Fibroblast of lung (primary cell): ENCODE results near the gene CACTIN. TPM values are rescaled to one million over a fixed set of nuclear protein-coding genes. Genes with fewer than 3 reads are reported as not detected.

Source experiments
- DNase-seq, 2 donors: peaks; one replicate each; pipeline versions ENCODE4 v3.0.0 to v3.0.0-alpha.2; 2010; ENCODE audit warnings: low read depth in 2 of 2
- H2AFZ ChIP-seq: 2 replicates; pipeline ENCODE4 v1.5.1; 2012; ENCODE audit warnings: low read length, control low read depth, inconsistent platforms
- H3K27ac ChIP-seq: 2 replicates; pipeline ENCODE4 v1.5.1; 2011; ENCODE audit warnings: low read length, control low read depth; ENCODE audit not compliant: insufficient read depth
- H3K27me3 ChIP-seq: 2 replicates; pipeline ENCODE4 v1.5.1; 2011; ENCODE audit warnings: mild to moderate bottlenecking, low read length; ENCODE audit not compliant: control insufficient read depth, insufficient read depth
- H3K36me3 ChIP-seq: 2 replicates; pipeline ENCODE4 v1.5.1; 2011; ENCODE audit warnings: low read length; ENCODE audit not compliant: control insufficient read depth, insufficient read depth
- H3K4me1 ChIP-seq: 2 replicates; pipeline ENCODE4 v1.5.1; 2011; ENCODE audit warnings: low read length; ENCODE audit not compliant: control insufficient read depth, insufficient read depth; ENCODE audit errors: extremely low read depth
- H3K4me2 ChIP-seq: 2 replicates; pipeline ENCODE4 v1.5.1; 2011; ENCODE audit warnings: low read length, control low read depth; ENCODE audit not compliant: insufficient read depth; ENCODE audit errors: extremely low read depth
- H3K4me3 ChIP-seq, 4 experiments: fragments of 200-600 bp in 1 of 4; sonication (generic) in 1 of 4; replicated peaks in 1 of 4; 2 replicates each; pipeline ENCODE4 v1.5.1; 2011 to 2016; ENCODE audit warnings: low read length in 4 of 4, low read depth in 3 of 4, mild to moderate bottlenecking in 3 of 4, control low read depth in 2 of 4, inconsistent platforms in 1 of 4, mixed read lengths in 1 of 4; ENCODE audit not compliant: insufficient read depth in 1 of 4; ENCODE audit errors: control extremely low read depth in 1 of 4
- H3K79me2 ChIP-seq: 2 replicates; pipeline ENCODE4 v1.5.1; 2012; ENCODE audit warnings: mild to moderate bottlenecking, low read length, inconsistent platforms; ENCODE audit not compliant: control insufficient read depth, insufficient read depth
- H3K9ac ChIP-seq: 2 replicates; pipeline ENCODE4 v1.5.1; 2011; ENCODE audit warnings: mild to moderate bottlenecking, low read length, control low read depth; ENCODE audit not compliant: insufficient read depth
- H3K9me3 ChIP-seq: 2 replicates; pipeline ENCODE4 v1.5.1; 2012; ENCODE audit warnings: low read depth, low read length; ENCODE audit not compliant: control insufficient read depth, insufficient read depth
- H4K20me1 ChIP-seq: 2 replicates; pipeline ENCODE4 v1.5.1; 2011; ENCODE audit warnings: low read length; ENCODE audit not compliant: control insufficient read depth, insufficient read depth; ENCODE audit errors: extremely low read depth
- EZH2 ChIP-seq: IDR thresholded peaks from 2 replicates; pipeline ENCODE4 v1.5.1; 2012; ENCODE audit warnings: low read length, control low read depth, mild to moderate bottlenecking; ENCODE audit errors: missing control alignments
- polyA plus RNA-seq, 2 donors: library from polyadenylated mRNA; depleted of rRNA in 1 of 2; stranded (reverse) in 1 of 2; unstranded in 1 of 2; fragments of >200 nt; gene quantifications; 2 replicates each; pipeline ENCODE4 v1.2.1, GENCODE V29; 2011 to 2012; ENCODE audit warnings: missing spikeins in 1 of 2
- total RNA-seq: library from RNA; depleted of rRNA; stranded (reverse); fragments of >200 nt; gene quantifications from 2 replicates; pipeline ENCODE4 v1.2.1, GENCODE V29; 2014
- TF ChIP-seq, protein P1 (sequence below), 2 donors: IDR thresholded peaks in 1 of 2; conservative IDR thresholded peaks in 1 of 2; 1 replicate in 1 of 2; 2 replicates in 1 of 2; pipeline ENCODE4 v1.5.1; 2011 to 2012; ENCODE audit warnings: low read length in 2 of 2, control low read depth in 1 of 2, inconsistent platforms in 1 of 2, low read depth in 1 of 2, mild to moderate bottlenecking in 1 of 2

CACTIN gene
- total and polyA plus RNA-seq, 2 donors (not counting 1 experiment from before 2014, with no cell fraction given) = 6.7 to 19.7 TPM

DNA sequence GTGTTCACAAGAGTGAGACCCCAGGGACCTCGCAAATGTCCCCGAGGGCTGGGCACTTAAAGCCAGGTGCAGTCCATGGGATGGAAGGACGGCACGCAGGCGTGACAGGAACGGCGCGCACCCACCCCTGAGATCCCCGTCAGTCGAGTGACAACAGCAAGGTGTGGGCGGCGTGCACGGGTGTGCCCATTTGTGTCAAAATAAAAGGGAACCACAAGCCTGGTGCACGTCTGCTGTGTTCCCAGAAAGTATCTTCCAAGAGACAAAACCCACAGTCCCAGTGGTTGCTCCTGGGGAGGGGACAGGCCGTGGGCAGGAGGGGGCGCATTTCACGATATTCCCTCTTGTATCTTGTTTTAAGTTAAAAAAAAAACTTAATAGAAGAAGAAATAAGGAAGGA lies 15.7 kb upstream of the CACTIN start:
- Histone ChIP-seq H3K27me3 (no peaks in the 10 kb centered on the region), H3K4me3 (no peak overlapping the region), H3K79me2 (no peaks in the 10 kb centered on the region), H3K4me1 (peaks cover 6% of the 10 kb centered on the region), H3K9ac (no peak overlapping the region), H3K36me3 (peaks cover 16% of the 10 kb centered on the region), H4K20me1 (no peaks in the 10 kb centered on the region), H3K27ac (no peak overlapping the region), H3K9me3 (no peaks in the 10 kb centered on the region), H3K4me2 (no peak overlapping the region), H2AFZ (no peak overlapping the region)
- TF ChIP-seq EZH2 = no peak
- TF ChIP-seq, protein P1, sequence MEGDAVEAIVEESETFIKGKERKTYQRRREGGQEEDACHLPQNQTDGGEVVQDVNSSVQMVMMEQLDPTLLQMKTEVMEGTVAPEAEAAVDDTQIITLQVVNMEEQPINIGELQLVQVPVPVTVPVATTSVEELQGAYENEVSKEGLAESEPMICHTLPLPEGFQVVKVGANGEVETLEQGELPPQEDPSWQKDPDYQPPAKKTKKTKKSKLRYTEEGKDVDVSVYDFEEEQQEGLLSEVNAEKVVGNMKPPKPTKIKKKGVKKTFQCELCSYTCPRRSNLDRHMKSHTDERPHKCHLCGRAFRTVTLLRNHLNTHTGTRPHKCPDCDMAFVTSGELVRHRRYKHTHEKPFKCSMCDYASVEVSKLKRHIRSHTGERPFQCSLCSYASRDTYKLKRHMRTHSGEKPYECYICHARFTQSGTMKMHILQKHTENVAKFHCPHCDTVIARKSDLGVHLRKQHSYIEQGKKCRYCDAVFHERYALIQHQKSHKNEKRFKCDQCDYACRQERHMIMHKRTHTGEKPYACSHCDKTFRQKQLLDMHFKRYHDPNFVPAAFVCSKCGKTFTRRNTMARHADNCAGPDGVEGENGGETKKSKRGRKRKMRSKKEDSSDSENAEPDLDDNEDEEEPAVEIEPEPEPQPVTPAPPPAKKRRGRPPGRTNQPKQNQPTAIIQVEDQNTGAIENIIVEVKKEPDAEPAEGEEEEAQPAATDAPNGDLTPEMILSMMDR (conservative IDR thresholded peaks at IDR 0.05 in 1 of 2, IDR thresholded peaks at IDR 0.05 in 1 of 2; ENCODE audit: low read depth in 1 of 2, low read length in 2 of 2) = no peak
- no peak for DNase-seq

DNA sequence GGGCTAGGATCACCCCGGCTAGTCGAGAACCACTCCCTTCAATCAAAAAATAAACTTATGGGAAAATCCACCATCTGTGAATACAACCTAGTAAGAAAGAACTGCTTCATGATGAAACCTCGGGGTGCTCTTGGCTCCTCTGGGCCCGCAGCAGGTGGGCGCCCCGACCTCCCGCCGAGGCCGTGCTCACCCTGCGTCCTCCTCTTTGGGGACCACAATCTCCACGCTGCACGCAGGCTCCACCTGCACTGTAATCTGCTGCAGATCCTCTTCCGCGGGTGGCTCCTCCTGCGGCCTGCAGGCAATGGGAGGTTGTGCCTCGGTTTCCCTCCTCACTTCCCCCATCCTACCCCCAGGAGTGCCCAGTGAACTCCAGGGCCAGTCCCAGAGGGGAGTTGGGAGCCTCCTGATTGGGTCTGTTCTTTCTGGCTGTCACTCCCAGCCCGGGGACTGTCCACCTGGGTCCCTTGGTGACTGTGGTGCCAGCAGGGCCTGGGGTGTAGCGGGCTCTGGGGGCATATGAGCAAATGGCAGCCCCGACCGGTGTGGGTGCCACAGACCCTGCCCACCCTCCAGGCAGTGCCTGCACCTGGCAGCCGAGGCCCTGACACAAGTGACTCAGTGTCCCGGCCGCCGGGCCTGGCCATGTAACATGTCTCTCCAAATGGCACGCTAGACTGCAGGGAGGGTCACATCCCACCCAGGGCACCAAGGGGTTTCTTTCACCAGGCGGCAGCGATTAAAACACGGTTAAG lies 15.1 kb upstream of the CACTIN start:
- Histone ChIP-seq H3K27ac (no peak overlapping the region), H2AFZ (no peak overlapping the region), H3K4me2 (no peak overlapping the region), H3K9ac (no peak overlapping the region), H3K9me3 (no peaks in the 10 kb centered on the region), H3K79me2 (no peaks in the 10 kb centered on the region), H3K4me1 (peaks cover 6% of the 10 kb centered on the region), H4K20me1 (no peaks in the 10 kb centered on the region), H3K36me3 (peaks cover 16% of the 10 kb centered on the region), H3K4me3 (no peak overlapping the region), H3K27me3 (no peaks in the 10 kb centered on the region)
- no peak for TF ChIP-seq EZH2
- TF ChIP-seq, protein P1 (conservative IDR thresholded peaks at IDR 0.05 in 1 of 2, IDR thresholded peaks at IDR 0.05 in 1 of 2; ENCODE audit: low read depth in 1 of 2, low read length in 2 of 2) = no peak
- no peak for DNase-seq

GRCh38 chr19:3639479-3639878 lies 12.9 kb upstream of the CACTIN start:
- H3K9ac ChIP-seq = no peak overlapping the region
- no peaks in the 10 kb centered on the region for H3K4me1 ChIP-seq
- TF ChIP-seq, protein P1 (conservative IDR thresholded peaks at IDR 0.05 in 1 of 2, IDR thresholded peaks at IDR 0.05 in 1 of 2; ENCODE audit: low read depth in 1 of 2, low read length in 2 of 2) = no peak
- TF ChIP-seq EZH2 = no peak
- no peak overlapping the region for H2AFZ ChIP-seq
- H4K20me1 ChIP-seq = no peaks in the 10 kb centered on the region
- no peak for DNase-seq
- no peaks in the 10 kb centered on the region for H3K9me3 ChIP-seq
- H3K4me2 ChIP-seq = no peak overlapping the region
- peaks cover 14% of the 10 kb centered on the region for H3K36me3 ChIP-seq
- no peak overlapping the region for H3K27ac ChIP-seq
- H3K4me3 ChIP-seq = no peak overlapping the region
- no peaks in the 10 kb centered on the region for H3K79me2 ChIP-seq
- no peaks in the 10 kb centered on the region for H3K27me3 ChIP-seq
